ENCODE results near the gene SMOC2. TPM values are rescaled to one million over a fixed set of nuclear protein-coding genes. Genes with fewer than 3 reads are reported as not detected.

The SMOC2 gene
- total and polyA plus RNA-seq, 2 donors (not counting 1 experiment from before 2014, with no cell fraction given): 0.37 TPM; not detected in 1

DNA sequence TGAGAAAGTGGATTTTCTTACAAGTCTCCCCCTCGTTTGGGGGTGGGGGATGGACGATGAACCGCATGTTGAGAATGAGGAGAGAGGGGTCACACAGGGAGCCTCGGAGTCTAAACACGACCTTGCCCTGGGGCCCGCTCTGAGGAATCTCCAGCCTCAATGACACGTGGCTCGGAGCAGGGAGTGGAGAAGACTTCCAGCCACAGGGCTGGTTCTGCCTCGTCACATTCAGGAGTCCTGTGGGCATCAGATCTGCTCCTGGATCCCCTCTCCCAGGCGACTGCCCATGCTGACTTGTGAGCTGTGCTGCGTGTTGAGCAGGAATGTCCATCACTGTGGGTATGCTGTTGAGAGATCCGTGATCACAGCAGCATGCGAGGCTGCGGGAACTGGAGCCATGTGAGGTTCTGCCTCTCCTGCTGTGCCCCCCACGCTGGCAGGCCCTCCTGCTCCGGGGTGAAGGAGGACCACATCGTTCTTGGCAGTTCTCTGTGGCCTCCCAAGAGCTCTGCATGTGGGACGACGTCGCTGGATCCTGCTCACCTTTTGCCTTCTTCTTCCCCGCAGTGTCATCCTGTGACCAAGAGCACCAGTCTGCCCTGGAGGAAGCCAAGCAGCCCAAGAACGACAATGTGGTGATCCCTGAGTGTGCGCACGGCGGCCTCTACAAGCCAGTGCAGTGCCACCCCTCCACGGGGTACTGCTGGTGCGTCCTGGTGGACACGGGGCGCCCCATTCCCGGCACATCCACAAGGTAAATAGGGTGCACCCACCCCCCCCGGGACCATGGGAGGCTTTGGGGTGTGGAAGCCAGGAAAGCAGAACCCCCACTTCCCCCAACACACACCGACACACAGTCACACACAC is 157.5 kb downstream of the SMOC2 start:
- Histone ChIP-seq H3K4me2 (replicated peaks; ENCODE audit: low read depth, low read length, poor library complexity, severe bottlenecking) (no peak overlapping the region), H3K9ac (ENCODE audit: low read length) (no peak overlapping the region), H3K79me2 (ENCODE audit: control insufficient read depth, insufficient read depth, low read length) (no peaks in the 10 kb centered on the region), H3K27me3 (replicated peaks in 1 of 4; ENCODE audit: control extremely low read depth in 1 of 4, control insufficient read depth in 3 of 4, insufficient read depth in 4 of 4, low read length in 3 of 4) (no peaks in the 10 kb centered on the region), H3K36me3 (replicated peaks in 1 of 2; ENCODE audit: control extremely low read depth in 1 of 2, control insufficient read depth in 1 of 2, extremely low read depth in 1 of 2, insufficient read depth in 2 of 2, low read length in 1 of 2) (no peaks in the 10 kb centered on the region), H2AFZ (ENCODE audit: insufficient read depth, low read depth, low read length, poor library complexity, severe bottlenecking) (no peak overlapping the region), H3K9me3 (ENCODE audit: control extremely low read depth in 1 of 3, control insufficient read depth in 2 of 3, insufficient read depth in 1 of 3, low read length in 2 of 3) (peaks cover 0 to 28% (median 0%) of the 10 kb centered on the region in 3 donors), H4K20me1 (ENCODE audit: control insufficient read depth, insufficient read depth, low read length, poor library complexity, severe bottlenecking) (no peaks in the 10 kb centered on the region), H3K4me3 (ENCODE audit: control extremely low read depth in 1 of 5, extremely low read depth in 1 of 5, insufficient read depth in 1 of 5, low read depth in 2 of 5, low read length in 4 of 5) (no peak overlapping the region), H3K27ac (ENCODE audit: low read length in 2 of 2) (no peak overlapping the region), H3K4me1 (ENCODE audit: control insufficient read depth in 2 of 2, insufficient read depth in 2 of 2, low read length in 2 of 2) (no peaks in the 10 kb centered on the region)
- no peaks in the 10 kb centered on the region for H3K27me3 Mint-ChIP-seq
- H3K4me1 Mint-ChIP-seq: no peaks in the 10 kb centered on the region
- intact Hi-C loops (cut with micrococcal nuclease): no loop called here
- H3K9me3 Mint-ChIP-seq (ENCODE audit: insufficient read depth): no peaks in the 10 kb centered on the region
- no peak for DNase-seq
- ChIA-PET CTCF (no interaction called here), POLR2A (no interaction called here)
- WGBS (ENCODE audit: insufficient coverage): 90% methylated on average over 27 of the region's 32 CpGs
- ATAC-seq (ENCODE audit: low read depth): no peak
- no peak overlapping the region for H3K4me3 Mint-ChIP-seq
- no peak for TF ChIP-seq EZH2 (IDR thresholded peaks at IDR 0.05; ENCODE audit: borderline replicate concordance, insufficient read depth, low read depth, low read length, poor library complexity, severe bottlenecking)
- TF ChIP-seq, protein P1, sequence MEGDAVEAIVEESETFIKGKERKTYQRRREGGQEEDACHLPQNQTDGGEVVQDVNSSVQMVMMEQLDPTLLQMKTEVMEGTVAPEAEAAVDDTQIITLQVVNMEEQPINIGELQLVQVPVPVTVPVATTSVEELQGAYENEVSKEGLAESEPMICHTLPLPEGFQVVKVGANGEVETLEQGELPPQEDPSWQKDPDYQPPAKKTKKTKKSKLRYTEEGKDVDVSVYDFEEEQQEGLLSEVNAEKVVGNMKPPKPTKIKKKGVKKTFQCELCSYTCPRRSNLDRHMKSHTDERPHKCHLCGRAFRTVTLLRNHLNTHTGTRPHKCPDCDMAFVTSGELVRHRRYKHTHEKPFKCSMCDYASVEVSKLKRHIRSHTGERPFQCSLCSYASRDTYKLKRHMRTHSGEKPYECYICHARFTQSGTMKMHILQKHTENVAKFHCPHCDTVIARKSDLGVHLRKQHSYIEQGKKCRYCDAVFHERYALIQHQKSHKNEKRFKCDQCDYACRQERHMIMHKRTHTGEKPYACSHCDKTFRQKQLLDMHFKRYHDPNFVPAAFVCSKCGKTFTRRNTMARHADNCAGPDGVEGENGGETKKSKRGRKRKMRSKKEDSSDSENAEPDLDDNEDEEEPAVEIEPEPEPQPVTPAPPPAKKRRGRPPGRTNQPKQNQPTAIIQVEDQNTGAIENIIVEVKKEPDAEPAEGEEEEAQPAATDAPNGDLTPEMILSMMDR (IDR thresholded peaks at IDR 0.05): no peak
- H3K27ac Mint-ChIP-seq: no peak overlapping the region

DNA sequence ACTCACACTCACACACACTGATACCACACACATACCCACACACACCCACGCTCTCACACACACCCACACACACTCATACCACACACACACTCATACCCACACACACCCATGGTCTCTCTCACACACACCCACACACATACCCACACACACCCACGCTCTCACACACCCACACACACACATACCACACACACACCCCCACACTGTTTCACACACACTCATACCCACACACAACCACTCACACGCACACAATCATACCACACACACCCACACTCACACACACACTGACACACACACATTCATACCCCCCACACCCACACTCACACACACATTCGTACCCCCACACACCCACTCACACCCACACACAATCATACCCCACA is 158.1 kb downstream of the SMOC2 start:
- Mint-ChIP-seq H3K27me3 (no peaks in the 10 kb centered on the region), H3K4me1 (no peaks in the 10 kb centered on the region), H3K4me3 (no peak overlapping the region), H3K9me3 (ENCODE audit: insufficient read depth) (no peaks in the 10 kb centered on the region), H3K27ac (no peak overlapping the region)
- TF ChIP-seq, protein P1 (IDR thresholded peaks at IDR 0.05): no peak
- TF ChIP-seq EZH2 (IDR thresholded peaks at IDR 0.05; ENCODE audit: borderline replicate concordance, insufficient read depth, low read depth, low read length, poor library complexity, severe bottlenecking): no peak
- CTCF ChIA-PET: no interaction called here
- DNase-seq (no peak), ATAC-seq (ENCODE audit: low read depth) (no peak)
- no peaks in the 10 kb centered on the region for H3K79me2 ChIP-seq (ENCODE audit: control insufficient read depth, insufficient read depth, low read length)
- H3K4me2 ChIP-seq (replicated peaks; ENCODE audit: low read depth, low read length, poor library complexity, severe bottlenecking): no peak overlapping the region
- H3K9ac ChIP-seq (ENCODE audit: low read length): no peak overlapping the region
- no peak overlapping the region for H2AFZ ChIP-seq (ENCODE audit: insufficient read depth, low read depth, low read length, poor library complexity, severe bottlenecking)
- no peaks in the 10 kb centered on the region for H4K20me1 ChIP-seq (ENCODE audit: control insufficient read depth, insufficient read depth, low read length, poor library complexity, severe bottlenecking)
- no peaks in the 10 kb centered on the region for H3K27me3 ChIP-seq (replicated peaks in 1 of 4; ENCODE audit: control extremely low read depth in 1 of 4, control insufficient read depth in 3 of 4, insufficient read depth in 4 of 4, low read length in 3 of 4)
- WGBS (ENCODE audit: insufficient coverage): 84% methylated on average over 4 of the region's 4 CpGs
- POLR2A ChIA-PET: no interaction called here
- H3K4me1 ChIP-seq (ENCODE audit: control insufficient read depth in 2 of 2, insufficient read depth in 2 of 2, low read length in 2 of 2): no peaks in the 10 kb centered on the region
- intact Hi-C loops (cut with micrococcal nuclease): no loop called here
- H3K36me3 ChIP-seq (replicated peaks in 1 of 2; ENCODE audit: control extremely low read depth in 1 of 2, control insufficient read depth in 1 of 2, extremely low read depth in 1 of 2, insufficient read depth in 2 of 2, low read length in 1 of 2): no peaks in the 10 kb centered on the region
- H3K9me3 ChIP-seq (ENCODE audit: control extremely low read depth in 1 of 3, control insufficient read depth in 2 of 3, insufficient read depth in 1 of 3, low read length in 2 of 3): peaks cover 0 to 32% (median 0%) of the 10 kb centered on the region in 3 donors
- H3K27ac ChIP-seq (ENCODE audit: low read length in 2 of 2): no peak overlapping the region
- H3K4me3 ChIP-seq (ENCODE audit: control extremely low read depth in 1 of 5, extremely low read depth in 1 of 5, insufficient read depth in 1 of 5, low read depth in 2 of 5, low read length in 4 of 5): no peak overlapping the region

Measured in B cell (primary cell).